ENCODE data around the gene MET.

The MET gene

GRCh38 chr7:116704650-116705228 is 32.7 kb downstream of the MET start:
- TF ChIP-seq CTCF (IDR thresholded peaks at IDR 0.05; ENCODE audit: insufficient read depth, low read depth, low read length, missing control alignments), result no peak
- no peak overlapping the region for H3K4me3 ChIP-seq (ENCODE audit: low read length)
- DNase-seq (ENCODE audit: low read depth), result no peak

- no peak for TF ChIP-seq CTCF (IDR thresholded peaks at IDR 0.05; ENCODE audit: insufficient read depth, low read depth, low read length, missing control alignments)
- no peak overlapping the region for H3K4me3 ChIP-seq (ENCODE audit: low read length)
- DNase-seq (ENCODE audit: low read depth), result no peak
Measured at GRCh38 chr7:116705419-116705818, 33.4 kb downstream of the MET start.

GRCh38 chr7:116706668-116707126 is 34.7 kb downstream of the MET start:
- peak; percentile 72 for DNase-seq (ENCODE audit: low read depth)
- H3K4me3 ChIP-seq (ENCODE audit: low read length), result peak overlapping the region; percentile 18

GRCh38 chr7:116707289-116707688 is 35.3 kb downstream of the MET start:
- no peak for TF ChIP-seq CTCF (IDR thresholded peaks at IDR 0.05; ENCODE audit: insufficient read depth, low read depth, low read length, missing control alignments)
- no peak for DNase-seq (ENCODE audit: low read depth)
- no peak overlapping the region for H3K4me3 ChIP-seq (ENCODE audit: low read length)

More at GRCh38 chr7:116706668-116707126, 34.7 kb downstream of the MET start:
- no peak for TF ChIP-seq CTCF (IDR thresholded peaks at IDR 0.05; ENCODE audit: insufficient read depth, low read depth, low read length, missing control alignments)

- no peak overlapping the region for H3K4me3 ChIP-seq (ENCODE audit: low read length)
- no peak for DNase-seq (ENCODE audit: low read depth)
- no peak for TF ChIP-seq CTCF (IDR thresholded peaks at IDR 0.05; ENCODE audit: insufficient read depth, low read depth, low read length, missing control alignments)
Measured at GRCh38 chr7:116708248-116708647, 36.3 kb downstream of the MET start.

- no peak for DNase-seq (ENCODE audit: low read depth)
- no peak overlapping the region for H3K4me3 ChIP-seq (ENCODE audit: low read length)
- no peak for TF ChIP-seq CTCF (IDR thresholded peaks at IDR 0.05; ENCODE audit: insufficient read depth, low read depth, low read length, missing control alignments)
Measured at GRCh38 chr7:116708861-116709260, 36.9 kb downstream of the MET start.

GRCh38 chr7:116709336-116709735 is 37.3 kb downstream of the MET start:
- peak; percentile 69 for DNase-seq (ENCODE audit: low read depth)
- no peak overlapping the region for H3K4me3 ChIP-seq (ENCODE audit: low read length)
- no peak for TF ChIP-seq CTCF (IDR thresholded peaks at IDR 0.05; ENCODE audit: insufficient read depth, low read depth, low read length, missing control alignments)
